GM19023 (cell line): Measurements from ENCODE around the gene NDOR1.

Experiments used
- ATAC-seq: cut with Tn5 transposase; IDR thresholded peaks from one replicate; pipeline ENCODE4 v1.9.1; 2021; ENCODE audit warnings: mild to moderate bottlenecking, moderate library complexity; ENCODE audit not compliant: unreplicated experiment

NDOR1 gene

GRCh38 chr9:137182836-137183235 lies 22.7 kb upstream of the NDOR1 start:
- ATAC-seq = no peak

GRCh38 chr9:137183980-137184595 lies 21.4 kb upstream of the NDOR1 start:
- ATAC-seq = no peak

GRCh38 chr9:137184881-137185660 lies 20.4 kb upstream of the NDOR1 start:
- ATAC-seq = no peak

GRCh38 chr9:137185921-137186320 lies 19.6 kb upstream of the NDOR1 start:
- ATAC-seq = no peak

- ATAC-seq = no peak
These were observed 19.1 kb upstream of the NDOR1 start for GRCh38 chr9:137186385-137186784.

GRCh38 chr9:137187386-137187785 lies 18.1 kb upstream of the NDOR1 start:
- no peak for ATAC-seq

- no peak for ATAC-seq
These were observed 17.4 kb upstream of the NDOR1 start for GRCh38 chr9:137188086-137188489.

- ATAC-seq = peak; percentile 73
These were observed 16.8 kb upstream of the NDOR1 start, which contains the start of the genes ANAPC2 and SSNA1 for GRCh38 chr9:137188490-137189296. Gene ANAPC2 (minus strand): TSS chr9:137188560. CDS start chr9:137188532, 28 bp downstream. Gene SSNA1 (plus strand): TSS chr9:137188676. CDS start chr9:137188727, 51 bp downstream.

- ATAC-seq = no peak
These were observed 15.9 kb upstream of the NDOR1 start for GRCh38 chr9:137189297-137190295.

GRCh38 chr9:137190315-137190856 lies 15.1 kb upstream of the NDOR1 start:
- ATAC-seq = no peak

- no peak for ATAC-seq
These were observed 14.3 kb upstream of the NDOR1 start for GRCh38 chr9:137191245-137191644.

- no peak for ATAC-seq
These were observed 13.6 kb upstream of the NDOR1 start for GRCh38 chr9:137191691-137192447.

GRCh38 chr9:137192448-137192780 lies 13.1 kb upstream of the NDOR1 start:
- no peak for ATAC-seq

GRCh38 chr9:137192859-137193258 lies 12.6 kb upstream of the NDOR1 start:
- no peak for ATAC-seq

- ATAC-seq = no peak
These were observed 11.7 kb upstream of the NDOR1 start for GRCh38 chr9:137193771-137194170.

- no peak for ATAC-seq
These were observed 11.1 kb upstream of the NDOR1 start for GRCh38 chr9:137194388-137194787.

GRCh38 chr9:137194909-137195308 lies 10.6 kb upstream of the NDOR1 start:
- ATAC-seq = no peak

GRCh38 chr9:137195525-137196220 lies 9.8 kb upstream of the NDOR1 start:
- ATAC-seq = no peak
